HL-60 (cell line): Measurements from ENCODE around the gene GABRD.

Experiments
- DNase-seq, 2 experiments: peaks; one replicate each; pipeline ENCODE4 v3.0.0-alpha.2; 2010 to 2020; ENCODE audit warnings: low read depth in 1 of 2, low spot score in 1 of 2
- H3K27ac ChIP-seq: fragments of 250-450 bp; sonication (Bioruptor Pico); replicated peaks from 2 replicates; pipeline ENCODE4 v1.5.1; 2020; ENCODE audit warnings: mild to moderate bottlenecking, moderate library complexity
- H3K27me3 ChIP-seq: fragments of 250-450 bp; sonication (Bioruptor Pico); 2 replicates; pipeline ENCODE4 v1.5.1; 2021; ENCODE audit warnings: mild to moderate bottlenecking, moderate library complexity; ENCODE audit not compliant: insufficient read depth, poor library complexity, severe bottlenecking
- H3K4me3 ChIP-seq: replicated peaks from 2 replicates; pipeline ENCODE4 v1.5.1; 2011; ENCODE audit warnings: mild to moderate bottlenecking, control low read depth, low read length; ENCODE audit not compliant: insufficient read depth
- CTCF ChIP-seq: IDR thresholded peaks from one replicate; pipeline ENCODE4 v1.5.1; 2011; ENCODE audit warnings: low read length, control low read depth, inconsistent platforms; ENCODE audit not compliant: insufficient read depth
- GABPA ChIP-seq: IDR thresholded peaks from 2 replicates; pipeline ENCODE4 v1.6.1; 2012; ENCODE audit warnings: low read depth
- POLR2AphosphoS5 ChIP-seq: IDR thresholded peaks from 2 replicates; pipeline ENCODE4 v1.6.1; 2012; ENCODE audit warnings: low read depth
- REST ChIP-seq: IDR thresholded peaks from 2 replicates; pipeline ENCODE4 v1.6.1; 2012; ENCODE audit warnings: low read depth; ENCODE audit not compliant: insufficient replicate concordance
- SPI1 ChIP-seq: IDR thresholded peaks from 2 replicates; pipeline ENCODE4 v1.6.1; 2012; ENCODE audit warnings: low read depth, mild to moderate bottlenecking, borderline replicate concordance

GABRD gene

GRCh38 chr1:1994536-1994935, 24.6 kb upstream of the GABRD start:
- TF ChIP-seq POLR2AphosphoS5, result no peak
- TF ChIP-seq REST, result no peak
- no peak for TF ChIP-seq CTCF
- no peak for TF ChIP-seq GABPA
- no peak for TF ChIP-seq SPI1
- no peak overlapping the region for H3K27ac ChIP-seq
- no peaks in the 10 kb centered on the region for H3K27me3 ChIP-seq
- no peak overlapping the region for H3K4me3 ChIP-seq
- DNase-seq, result no peak

- peak; percentile 72 to 79 for DNase-seq
- TF ChIP-seq CTCF (no peak), GABPA (no peak), SPI1 (peak; percentile 49; the same call in 1 of the 2 replicates), POLR2AphosphoS5 (peak; percentile 47; the same call in 1 of the 2 replicates), REST (peak; percentile 19)
- H3K4me3 ChIP-seq, result no peak overlapping the region
- peak overlapping the region; percentile 78 for H3K27ac ChIP-seq
- H3K27me3 ChIP-seq, result no peaks in the 10 kb centered on the region
Measured at GRCh38 chr1:1996207-1996651, 22.9 kb upstream of the GABRD start.

GRCh38 chr1:1997576-1997975, 21.6 kb upstream of the GABRD start:
- no peak for DNase-seq
- TF ChIP-seq GABPA (no peak), CTCF (no peak), SPI1 (no peak), POLR2AphosphoS5 (no peak), REST (no peak)
- Histone ChIP-seq H3K27ac (no peak overlapping the region), H3K27me3 (no peaks in the 10 kb centered on the region), H3K4me3 (no peak overlapping the region)
